Neutrophil (primary cell): ENCODE data around the gene MXRA8.

Experiments
- H3K27ac ChIP-seq: fragments of 200-600 bp; sonication (generic); 2 replicates; pipeline ENCODE4 v1.5.1; 2016; ENCODE audit warnings: mild to moderate bottlenecking, moderate library complexity
- H3K27me3 ChIP-seq: fragments of 200-600 bp; sonication (generic); 2 replicates; pipeline ENCODE4 v1.6.0; 2016; ENCODE audit warnings: mild to moderate bottlenecking
- H3K36me3 ChIP-seq: fragments of 200-600 bp; sonication (generic); 2 replicates; pipeline ENCODE4 v1.5.1; 2017
- H3K4me1 ChIP-seq, 2 experiments: fragments of 200-600 bp in 1 of 2; sonication (generic) in 1 of 2; 1 replicate in 1 of 2; 2 replicates in 1 of 2; pipeline versions ENCODE4 v1.5.1 to v1.6.1; 2013 to 2016; ENCODE audit warnings: low read depth in 1 of 2, low read length in 1 of 2, mild to moderate bottlenecking in 1 of 2, moderate library complexity in 1 of 2; ENCODE audit not compliant: control insufficient read depth in 1 of 2, insufficient read depth in 1 of 2
- H3K4me3 ChIP-seq, 2 experiments: fragments of 200-600 bp in 1 of 2; sonication (generic) in 1 of 2; 1 replicate in 1 of 2; 2 replicates in 1 of 2; pipeline ENCODE4 v1.5.1; 2013 to 2016; ENCODE audit warnings: low read depth in 1 of 2, low read length in 1 of 2, mild to moderate bottlenecking in 1 of 2, moderate library complexity in 1 of 2
- H3K9me3 ChIP-seq: fragments of 200-600 bp; sonication (generic); 2 replicates; pipeline ENCODE4 v1.5.1; 2016
- TF ChIP-seq, protein P1 (sequence below): fragments of 200-600 bp; sonication (generic); IDR thresholded peaks from 2 replicates; pipeline ENCODE4 v1.5.1; 2016; ENCODE audit warnings: antibody characterized with exemption

Gene MXRA8

DNA sequence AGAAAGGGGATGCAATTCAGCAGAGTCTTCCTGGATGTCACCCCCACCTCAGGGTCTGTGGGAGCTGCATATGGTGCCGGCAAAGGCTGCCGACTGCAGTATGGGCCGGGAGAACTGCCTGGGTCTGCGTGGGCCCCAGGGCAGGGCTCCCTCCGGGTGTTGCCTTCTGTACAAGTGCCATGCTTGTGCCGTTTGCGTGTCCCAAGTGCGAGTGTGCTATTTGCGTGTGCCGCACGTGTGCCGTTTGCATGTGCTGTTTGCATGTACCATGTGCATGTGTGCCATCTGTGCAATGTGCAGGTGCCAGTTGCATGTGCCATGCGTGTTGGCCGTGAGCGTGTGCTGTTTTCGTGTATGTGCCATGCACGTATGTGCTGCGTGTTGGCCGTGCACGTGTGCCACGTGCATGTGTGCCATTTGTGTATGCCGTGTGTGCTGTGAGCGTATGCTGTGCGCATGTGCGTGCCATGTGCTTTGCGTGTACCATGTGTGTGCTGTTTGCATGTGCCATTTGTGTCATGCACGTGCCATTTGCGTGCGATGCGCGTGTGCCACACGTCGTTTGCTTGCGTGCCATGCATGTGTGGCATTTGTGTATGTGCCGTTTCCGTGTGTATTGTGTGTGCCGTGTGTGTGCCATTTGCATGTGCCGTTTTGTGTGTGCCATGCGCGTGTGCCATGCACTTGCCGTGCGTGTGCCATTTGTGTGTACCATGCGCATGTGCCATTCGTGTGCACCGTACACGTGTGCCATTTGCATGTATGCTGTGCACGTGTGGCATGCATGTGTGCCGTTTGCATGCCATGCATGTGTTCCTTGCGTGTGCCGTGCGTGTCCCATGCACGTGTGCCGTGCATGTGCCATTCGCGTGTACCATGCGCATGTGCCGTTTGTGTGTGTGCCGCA is 28.8 kb downstream of the MXRA8 start:
- Histone ChIP-seq H3K4me1 (peaks cover 20 to 22% of the 10 kb centered on the region in 2 experiments), H3K4me3 (no peak overlapping the region), H3K27me3 (no peaks in the 10 kb centered on the region), H3K27ac (no peak overlapping the region), H3K9me3 (no peaks in the 10 kb centered on the region), H3K36me3 (peaks cover 30% of the 10 kb centered on the region)
- TF ChIP-seq, protein P1, sequence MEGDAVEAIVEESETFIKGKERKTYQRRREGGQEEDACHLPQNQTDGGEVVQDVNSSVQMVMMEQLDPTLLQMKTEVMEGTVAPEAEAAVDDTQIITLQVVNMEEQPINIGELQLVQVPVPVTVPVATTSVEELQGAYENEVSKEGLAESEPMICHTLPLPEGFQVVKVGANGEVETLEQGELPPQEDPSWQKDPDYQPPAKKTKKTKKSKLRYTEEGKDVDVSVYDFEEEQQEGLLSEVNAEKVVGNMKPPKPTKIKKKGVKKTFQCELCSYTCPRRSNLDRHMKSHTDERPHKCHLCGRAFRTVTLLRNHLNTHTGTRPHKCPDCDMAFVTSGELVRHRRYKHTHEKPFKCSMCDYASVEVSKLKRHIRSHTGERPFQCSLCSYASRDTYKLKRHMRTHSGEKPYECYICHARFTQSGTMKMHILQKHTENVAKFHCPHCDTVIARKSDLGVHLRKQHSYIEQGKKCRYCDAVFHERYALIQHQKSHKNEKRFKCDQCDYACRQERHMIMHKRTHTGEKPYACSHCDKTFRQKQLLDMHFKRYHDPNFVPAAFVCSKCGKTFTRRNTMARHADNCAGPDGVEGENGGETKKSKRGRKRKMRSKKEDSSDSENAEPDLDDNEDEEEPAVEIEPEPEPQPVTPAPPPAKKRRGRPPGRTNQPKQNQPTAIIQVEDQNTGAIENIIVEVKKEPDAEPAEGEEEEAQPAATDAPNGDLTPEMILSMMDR = no peak

DNA sequence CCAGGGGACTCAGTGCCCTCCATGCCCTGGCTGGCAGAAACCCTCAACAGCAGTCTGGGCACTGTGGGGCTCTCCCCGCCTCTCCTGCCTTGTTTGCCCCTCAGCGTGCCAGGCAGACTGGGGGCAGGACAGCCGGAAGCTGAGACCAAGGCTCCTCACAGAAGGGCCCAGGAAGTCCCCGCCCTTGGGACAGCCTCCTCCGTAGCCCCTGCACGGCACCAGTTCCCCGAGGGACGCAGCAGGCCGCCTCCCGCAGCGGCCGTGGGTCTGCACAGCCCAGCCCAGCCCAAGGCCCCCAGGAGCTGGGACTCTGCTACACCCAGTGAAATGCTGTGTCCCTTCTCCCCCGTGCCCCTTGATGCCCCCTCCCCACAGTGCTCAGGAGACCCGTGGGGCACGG is 30.1 kb downstream of the MXRA8 start:
- H3K27ac ChIP-seq = no peak overlapping the region
- H3K9me3 ChIP-seq = no peaks in the 10 kb centered on the region
- TF ChIP-seq, protein P1 = no peak
- H3K4me1 ChIP-seq = peaks cover 26 to 32% of the 10 kb centered on the region in 2 experiments
- no peaks in the 10 kb centered on the region for H3K27me3 ChIP-seq
- H3K4me3 ChIP-seq = no peak overlapping the region
- peaks cover 30% of the 10 kb centered on the region for H3K36me3 ChIP-seq

DNA sequence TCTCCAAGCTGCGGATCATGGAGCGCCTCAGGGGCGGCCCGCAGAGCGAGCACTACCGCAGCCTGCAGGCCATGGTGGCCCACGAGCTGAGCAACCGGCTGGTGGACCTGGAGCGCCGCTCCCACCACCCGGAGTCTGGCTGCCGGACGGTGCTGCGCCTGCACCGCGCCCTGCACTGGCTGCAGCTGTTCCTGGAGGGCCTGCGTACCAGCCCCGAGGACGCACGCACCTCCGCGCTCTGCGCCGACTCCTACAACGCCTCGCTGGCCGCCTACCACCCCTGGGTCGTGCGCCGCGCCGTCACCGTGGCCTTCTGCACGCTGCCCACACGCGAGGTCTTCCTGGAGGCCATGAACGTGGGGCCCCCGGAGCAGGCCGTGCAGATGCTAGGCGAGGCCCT is 31.1 kb downstream of the MXRA8 start:
- Histone ChIP-seq H3K4me3 (no peak overlapping the region), H3K36me3 (peaks cover 30% of the 10 kb centered on the region), H3K9me3 (no peaks in the 10 kb centered on the region), H3K27me3 (no peaks in the 10 kb centered on the region), H3K4me1 (peaks cover 31 to 33% of the 10 kb centered on the region in 2 experiments), H3K27ac (no peak overlapping the region)
- TF ChIP-seq, protein P1 = no peak

DNA sequence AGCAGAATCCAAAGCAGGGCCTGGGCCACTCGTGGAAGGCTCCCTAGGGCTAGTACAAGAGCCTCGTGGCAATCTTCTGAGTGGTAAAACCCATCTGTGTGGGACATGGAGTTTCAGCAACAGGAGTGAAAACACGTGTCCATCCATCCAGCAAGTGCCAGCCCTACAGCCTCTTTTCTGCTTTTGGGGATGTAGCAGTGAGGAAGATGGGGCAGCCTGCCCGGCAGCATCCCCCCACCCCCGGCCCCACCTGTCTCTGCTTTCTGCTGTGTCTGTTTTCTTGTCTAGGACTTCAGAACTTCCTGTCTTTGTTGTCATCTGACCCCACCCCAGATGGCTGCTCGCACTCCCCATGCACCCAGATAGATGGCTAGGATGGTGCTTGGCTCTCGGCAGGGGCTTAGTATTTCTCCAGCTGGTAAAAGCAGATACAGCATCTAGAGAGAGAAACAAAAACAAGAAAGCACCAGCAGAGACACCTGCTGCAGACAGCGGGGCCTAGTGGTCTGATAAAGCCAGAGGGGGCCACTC is 32.2 kb downstream of the MXRA8 start:
- Histone ChIP-seq H3K9me3 (no peaks in the 10 kb centered on the region), H3K27ac (no peak overlapping the region), H3K4me3 (peak overlapping the region in 1 of 2 experiments; percentile 82), H3K27me3 (no peaks in the 10 kb centered on the region), H3K4me1 (peaks cover 28 to 33% of the 10 kb centered on the region in 2 experiments), H3K36me3 (peaks cover 32% of the 10 kb centered on the region)
- TF ChIP-seq, protein P1 = no peak

DNA sequence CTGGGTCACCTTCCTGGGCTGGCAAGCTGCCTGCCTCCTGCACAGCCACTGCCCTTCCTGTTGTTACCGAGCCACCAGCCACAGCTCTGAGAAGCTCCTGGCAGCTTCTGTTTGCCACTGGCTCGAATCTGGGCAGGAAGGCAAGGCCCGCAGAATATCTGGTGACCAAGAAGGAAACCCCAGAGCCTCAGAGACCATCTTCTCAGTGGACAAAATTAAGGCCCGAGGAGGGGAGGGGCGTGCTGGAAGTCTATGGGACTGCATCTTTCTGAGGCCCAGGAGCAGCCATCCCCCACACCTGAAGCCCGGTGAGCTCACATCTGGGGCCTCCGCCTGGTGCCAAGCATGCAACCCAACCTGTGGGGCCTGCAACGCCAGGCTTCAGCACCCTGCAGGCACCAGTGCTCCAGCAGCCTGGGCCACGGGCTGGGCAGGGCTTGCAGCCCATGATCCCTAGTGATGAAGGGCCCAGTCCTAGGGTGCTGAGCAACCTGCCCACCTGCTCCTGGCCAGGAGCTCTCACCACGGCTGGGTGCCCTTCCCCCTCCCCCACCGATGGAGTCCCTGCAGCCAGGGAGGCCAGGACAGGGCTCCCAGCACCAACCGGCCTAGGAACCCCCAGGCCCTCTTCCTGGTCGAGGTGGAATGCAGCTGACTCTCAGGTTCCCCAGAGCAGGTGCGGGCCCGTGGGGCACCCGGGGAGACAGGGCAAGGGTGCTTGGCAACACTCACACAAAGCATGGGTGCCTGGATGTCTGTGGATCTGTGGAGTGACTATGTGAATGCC is 32.9 kb downstream of the MXRA8 start:
- Histone ChIP-seq H3K4me1 (peaks cover 26 to 33% of the 10 kb centered on the region in 2 experiments), H3K27me3 (no peaks in the 10 kb centered on the region), H3K9me3 (no peaks in the 10 kb centered on the region), H3K4me3 (peak overlapping the region; percentile 82 to 94), H3K27ac (peak overlapping the region; percentile 82), H3K36me3 (peaks cover 38% of the 10 kb centered on the region)
- TF ChIP-seq, protein P1 = no peak
